ENCODE measurements around the gene CAMK2A.

DNA sequence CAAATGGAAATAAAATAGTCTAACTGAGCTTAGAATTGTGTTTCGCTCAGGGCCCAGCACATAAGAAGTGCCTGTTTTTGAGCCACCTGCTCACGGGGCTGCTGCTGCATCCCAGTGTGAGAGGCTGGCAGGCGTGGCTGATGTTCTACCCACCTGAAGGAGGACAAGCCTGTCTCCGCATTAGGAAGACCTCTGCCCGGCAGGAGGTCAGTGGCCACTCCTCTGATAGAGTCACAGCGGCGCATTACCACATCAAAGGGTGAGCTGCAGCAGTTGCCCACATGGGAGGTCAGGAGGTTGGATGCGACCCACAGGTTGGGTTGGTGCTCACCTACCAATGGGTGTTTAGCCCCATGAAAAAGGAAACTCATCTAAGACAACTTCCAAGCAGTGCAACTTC, 103.4 kb downstream of the CAMK2A start:
- TF ChIP-seq, protein P1, sequence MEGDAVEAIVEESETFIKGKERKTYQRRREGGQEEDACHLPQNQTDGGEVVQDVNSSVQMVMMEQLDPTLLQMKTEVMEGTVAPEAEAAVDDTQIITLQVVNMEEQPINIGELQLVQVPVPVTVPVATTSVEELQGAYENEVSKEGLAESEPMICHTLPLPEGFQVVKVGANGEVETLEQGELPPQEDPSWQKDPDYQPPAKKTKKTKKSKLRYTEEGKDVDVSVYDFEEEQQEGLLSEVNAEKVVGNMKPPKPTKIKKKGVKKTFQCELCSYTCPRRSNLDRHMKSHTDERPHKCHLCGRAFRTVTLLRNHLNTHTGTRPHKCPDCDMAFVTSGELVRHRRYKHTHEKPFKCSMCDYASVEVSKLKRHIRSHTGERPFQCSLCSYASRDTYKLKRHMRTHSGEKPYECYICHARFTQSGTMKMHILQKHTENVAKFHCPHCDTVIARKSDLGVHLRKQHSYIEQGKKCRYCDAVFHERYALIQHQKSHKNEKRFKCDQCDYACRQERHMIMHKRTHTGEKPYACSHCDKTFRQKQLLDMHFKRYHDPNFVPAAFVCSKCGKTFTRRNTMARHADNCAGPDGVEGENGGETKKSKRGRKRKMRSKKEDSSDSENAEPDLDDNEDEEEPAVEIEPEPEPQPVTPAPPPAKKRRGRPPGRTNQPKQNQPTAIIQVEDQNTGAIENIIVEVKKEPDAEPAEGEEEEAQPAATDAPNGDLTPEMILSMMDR (IDR thresholded peaks at IDR 0.05; ENCODE audit: insufficient read depth, low read depth, low read length) = no peak
- TF ChIP-seq EZH2 (IDR thresholded peaks at IDR 0.05; ENCODE audit: insufficient read depth, low read length) = no peak
